H54 (cell line): ENCODE measurements around the gene CKLF.
"Not testable (repeated sequence)": the region's sequence is repeated elsewhere in the genome, so short reads cannot be mapped to it uniquely, and the experiment has no call there.

ENCODE experiments used
- DNase-seq: peaks from one replicate; pipeline ENCODE4 v3.0.0; 2011; ENCODE audit warnings: low spot score, mixed read lengths; ENCODE audit not compliant: insufficient read length
- FAIRE-seq: peaks from 3 replicates; lab custom pipeline; 2011; peaks lifted over from hg19 to GRCh38; lab: Jason Lieb, UNC
- POLR2A ChIP-seq: IDR thresholded peaks from 2 replicates; pipeline ENCODE4 v1.6.1; 2011; ENCODE audit warnings: low read depth, mild to moderate bottlenecking, low read length

Gene CKLF

GRCh38 chr16:66513111-66513723 lies 39.2 kb upstream of the CKLF start:
- FAIRE-seq (no peak), DNase-seq (no peak)
- no peak for TF ChIP-seq POLR2A

GRCh38 chr16:66514391-66514790 lies 38.0 kb upstream of the CKLF start:
- not testable (repeated sequence) for DNase-seq, FAIRE-seq

GRCh38 chr16:66514980-66515595 lies 37.3 kb upstream of the CKLF start:
- DNase-seq, FAIRE-seq: not testable (repeated sequence)

GRCh38 chr16:66515596-66516508 lies 36.5 kb upstream of the CKLF start:
- no peak for TF ChIP-seq POLR2A
- no peak for DNase-seq
- FAIRE-seq = no peak

- FAIRE-seq = no peak
- no peak for TF ChIP-seq POLR2A
- no peak for DNase-seq
Measured at GRCh38 chr16:66516509-66516807, 35.9 kb upstream of the CKLF start.

GRCh38 chr16:66516808-66517585 lies 35.4 kb upstream of the CKLF start:
- DNase-seq (peak; percentile 82), FAIRE-seq (peak; percentile 80)
- no peak for TF ChIP-seq POLR2A

GRCh38 chr16:66517586-66518263 lies 34.7 kb upstream of the CKLF start:
- no peak for TF ChIP-seq POLR2A
- FAIRE-seq (no peak), DNase-seq (no peak)

DNA sequence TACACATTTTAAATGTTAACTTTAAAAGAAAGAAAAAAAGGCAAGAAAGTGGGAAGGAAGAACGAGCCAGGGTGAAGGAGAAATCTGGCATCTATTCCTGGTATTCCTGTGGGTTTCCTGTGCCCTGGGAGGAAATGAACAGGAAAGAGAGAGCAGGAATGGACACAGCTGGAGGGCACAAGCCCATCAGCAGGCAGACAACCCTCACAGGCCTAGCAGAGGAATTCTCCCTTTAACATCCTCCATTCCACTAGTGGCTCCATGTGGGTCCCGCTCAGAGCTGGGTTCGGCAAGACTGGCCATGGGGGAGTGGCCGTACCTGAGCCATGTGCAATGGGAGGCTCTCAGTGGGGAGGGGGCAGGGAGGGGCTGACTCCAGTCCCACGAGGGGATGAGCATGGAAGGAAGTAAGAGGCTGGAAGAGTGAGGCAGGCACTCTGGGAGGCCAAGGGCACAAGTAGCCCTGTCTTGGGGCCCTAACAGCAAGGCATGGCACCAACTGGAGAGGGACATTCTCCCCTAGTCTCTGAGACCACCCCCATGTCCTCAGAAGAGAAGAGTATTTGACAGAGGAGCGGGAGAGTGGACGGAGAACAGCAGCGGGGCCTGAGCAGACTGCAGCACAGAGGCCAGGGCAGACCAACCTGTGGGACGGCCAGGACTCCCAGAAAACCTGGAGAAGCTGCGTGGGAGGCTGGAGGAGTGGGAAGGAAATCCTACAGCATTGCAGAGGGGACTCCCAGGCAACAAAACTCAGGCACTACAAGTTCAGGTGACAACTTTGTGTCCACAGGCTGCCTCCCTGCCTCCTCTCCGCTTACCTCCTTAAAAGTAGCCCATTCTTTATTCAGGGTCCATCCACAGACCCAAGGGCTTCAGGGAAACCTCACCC lies 32.6 kb upstream of the CKLF start:
- no peak for TF ChIP-seq POLR2A
- DNase-seq (no peak), FAIRE-seq (no peak)

DNA sequence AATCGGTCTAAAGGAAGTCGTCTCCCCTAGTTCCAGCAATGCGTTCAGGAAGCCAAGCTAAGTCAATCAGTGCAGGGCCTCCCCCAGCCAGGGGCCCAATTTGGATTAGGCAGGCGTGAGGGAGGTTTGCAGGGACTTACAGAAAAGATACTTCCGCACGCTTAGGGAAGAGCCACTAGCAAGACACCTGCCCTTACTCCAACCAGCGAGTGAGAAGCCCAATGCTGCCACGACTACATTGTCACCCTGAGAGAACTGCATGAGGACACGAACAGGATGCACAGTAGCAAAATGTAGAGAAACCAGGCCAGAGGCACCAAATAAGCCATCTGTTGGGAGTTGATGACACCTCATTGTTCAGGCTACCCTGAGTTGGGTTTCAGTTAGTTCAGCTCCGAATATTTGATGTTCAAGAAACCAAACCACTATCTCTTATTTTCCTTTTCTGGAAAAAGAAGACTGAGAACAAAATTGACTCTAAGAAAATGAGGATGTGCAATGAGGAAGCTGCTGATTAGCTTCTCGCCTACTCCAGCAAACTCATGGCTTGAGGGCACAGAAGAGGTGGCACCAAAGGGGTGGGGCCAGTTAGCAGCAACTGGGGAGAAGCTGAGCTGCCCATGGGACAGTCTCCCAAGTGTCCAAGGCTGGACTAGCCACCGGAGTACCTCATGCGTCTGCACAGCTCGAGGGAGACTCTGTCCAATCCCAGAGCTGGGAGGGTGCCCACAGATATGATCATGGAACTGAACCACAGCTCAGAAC lies 31.8 kb upstream of the CKLF start:
- FAIRE-seq (no peak), DNase-seq (no peak)
- no peak for TF ChIP-seq POLR2A

DNA sequence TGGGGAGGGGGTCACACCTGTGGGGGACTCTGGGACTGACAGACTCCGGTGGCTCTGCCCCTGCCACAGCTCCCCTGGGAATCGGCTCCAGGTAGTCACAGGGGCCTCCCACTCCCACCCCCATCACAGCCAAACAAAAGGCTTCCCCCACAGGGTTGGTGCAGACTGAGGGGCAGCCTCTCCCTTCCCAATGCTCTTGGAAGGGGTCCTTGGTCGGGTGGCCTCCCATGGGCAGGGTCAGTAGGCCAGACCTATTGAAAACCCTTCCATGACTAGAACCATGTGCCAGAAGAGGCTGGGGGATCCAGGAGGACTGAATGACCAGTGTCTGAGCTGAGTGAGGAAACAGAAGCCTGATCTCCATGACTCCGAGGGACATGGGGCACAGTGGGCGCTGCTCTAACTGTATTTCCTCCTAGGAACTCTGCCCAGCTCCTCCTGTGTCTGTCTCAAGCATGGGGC lies 31.1 kb upstream of the CKLF start:
- TF ChIP-seq POLR2A = no peak
- DNase-seq (no peak), FAIRE-seq (no peak)

- no peak for TF ChIP-seq POLR2A
- DNase-seq (peak; percentile 82), FAIRE-seq (peak; percentile 77)
Measured at GRCh38 chr16:66521951-66522771, 30.2 kb upstream of the CKLF start.
